K562 (cell line): ENCODE results near the gene PRCC. TPM values are rescaled to one million over a fixed set of nuclear protein-coding genes. Genes with fewer than 3 reads are reported as not detected.

ENCODE experiments used
- E2F8 ChIP-seq: fragments of 450-650 bp; IDR thresholded peaks from 2 replicates; pipeline ENCODE4 v1.7.1; 2018; ENCODE audit warnings: mild to moderate bottlenecking, low read depth; ENCODE audit not compliant: partially characterized antibody
- EGR1 ChIP-seq: fragments of 450-650 bp; conservative IDR thresholded peaks from 2 replicates; pipeline ENCODE4 v1.6.1; 2017; ENCODE audit warnings: mild to moderate bottlenecking
- ESRRA ChIP-seq: fragments of 450-650 bp; IDR thresholded peaks from 2 replicates; pipeline ENCODE4 v1.6.1; 2014; ENCODE audit warnings: low read depth, mild to moderate bottlenecking, moderate library complexity, borderline replicate concordance
- PHF8 ChIP-seq: fragments of 200-600 bp; sonication (generic); IDR thresholded peaks from 2 replicates; pipeline ENCODE4 v1.6.1; 2012; ENCODE audit warnings: mixed run types, mild to moderate bottlenecking, inconsistent platforms, low read length, moderate library complexity, borderline replicate concordance
- TAF1 ChIP-seq: IDR thresholded peaks from 2 replicates; pipeline ENCODE4 v1.6.1; 2011; ENCODE audit warnings: mild to moderate bottlenecking, low read length, moderate library complexity; ENCODE audit not compliant: insufficient read depth, control insufficient read depth, severe bottlenecking; ENCODE audit errors: extremely low read depth
- TFAM ChIP-seq: fragments of 250-450 bp; sonication (Bioruptor Pico); conservative IDR thresholded peaks from 2 replicates; pipeline ENCODE4 v1.5.0; 2021; ENCODE audit warnings: mild to moderate bottlenecking, moderate library complexity
- THRAP3 ChIP-seq: fragments of 450-650 bp; IDR thresholded peaks from 2 replicates; pipeline ENCODE4 v1.6.1; 2016; ENCODE audit warnings: mild to moderate bottlenecking, inconsistent platforms, borderline replicate concordance
- ZBTB17 ChIP-seq: fragments of 450-650 bp; formaldehyde crosslinking; IDR thresholded peaks from 2 replicates; pipeline ENCODE4 v1.4.0; 2020; ENCODE audit warnings: mild to moderate bottlenecking
- ZNF354B ChIP-seq: fragments of 250-450 bp; sonication (Bioruptor Pico); IDR thresholded peaks from 2 replicates; pipeline ENCODE4 v1.4.0; 2020
- polyA plus RNA-seq, 8 experiments: library from polyadenylated mRNA; depleted of rRNA in 4 of 8; stranded (reverse) in 5 of 8; unstranded in 3 of 8; fragments of >200 nt; fragmentation: Nextera tagmentation in 2 of 8; fragmentation: Illumina TruSeq in 1 of 8; extraction: Ambion mirVana in 2 of 8; extraction: Trizol in 1 of 8; gene quantifications; 2 replicates each; pipeline versions ENCODE4 v1.2.1 to v1.2.3, GENCODE V29; 2011 to 2014; ENCODE audit warnings: inconsistent platforms in 1 of 8, missing spikeins in 1 of 8
- total RNA-seq, 7 experiments: library from RNA; depleted of rRNA in 6 of 7; stranded (reverse); fragments of >200 nt in 6 of 7; fragmentation: Illumina TruSeq in 2 of 7; extraction: Trizol in 2 of 7; gene quantifications; 2 replicates each; pipeline versions ENCODE4 v1.2.1 to v1.2.3, GENCODE V29; 2011 to 2021; ENCODE audit warnings: low replicate concordance in 1 of 7
- TF ChIP-seq, protein P1 (sequence below): fragments of 450-650 bp; formaldehyde crosslinking; IDR thresholded peaks from 2 replicates; pipeline ENCODE4 v1.4.0; 2020; ENCODE audit warnings: mild to moderate bottlenecking, moderate library complexity
- TF ChIP-seq, protein P2 (sequence below): fragments of 200-600 bp; sonication (generic); IDR thresholded peaks from one replicate; pipeline ENCODE4 v1.6.1; 2012; ENCODE audit warnings: mild to moderate bottlenecking, low read depth, low read length, inconsistent platforms

PRCC gene
- total and polyA plus RNA-seq, 9 of the 15 experiments (the other 6 are each of a cell fraction or from before 2014, with no cell fraction given) = 23.9 to 201 (median 41.1) TPM

- TF ChIP-seq THRAP3 (no peak), ESRRA (0 out of 2 replicates have a peak, but pooled peaks have one; percentile 49), ZNF354B (CRISPR knock-in tag) (no peak), EGR1 (peak; percentile 65), PHF8 (peak; percentile 40; the same call in 1 of the 2 replicates), ZBTB17 (CRISPR knock-in tag) (0 out of 2 replicates have a peak, but pooled peaks have one; percentile 52), TAF1 (peak; percentile 40), TFAM (CRISPR knock-in tag) (no peak), E2F8 (no peak)
- TF ChIP-seq, protein P1, sequence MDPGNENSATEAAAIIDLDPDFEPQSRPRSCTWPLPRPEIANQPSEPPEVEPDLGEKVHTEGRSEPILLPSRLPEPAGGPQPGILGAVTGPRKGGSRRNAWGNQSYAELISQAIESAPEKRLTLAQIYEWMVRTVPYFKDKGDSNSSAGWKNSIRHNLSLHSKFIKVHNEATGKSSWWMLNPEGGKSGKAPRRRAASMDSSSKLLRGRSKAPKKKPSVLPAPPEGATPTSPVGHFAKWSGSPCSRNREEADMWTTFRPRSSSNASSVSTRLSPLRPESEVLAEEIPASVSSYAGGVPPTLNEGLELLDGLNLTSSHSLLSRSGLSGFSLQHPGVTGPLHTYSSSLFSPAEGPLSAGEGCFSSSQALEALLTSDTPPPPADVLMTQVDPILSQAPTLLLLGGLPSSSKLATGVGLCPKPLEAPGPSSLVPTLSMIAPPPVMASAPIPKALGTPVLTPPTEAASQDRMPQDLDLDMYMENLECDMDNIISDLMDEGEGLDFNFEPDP (CRISPR knock-in tag) = no peak
- TF ChIP-seq, protein P2, sequence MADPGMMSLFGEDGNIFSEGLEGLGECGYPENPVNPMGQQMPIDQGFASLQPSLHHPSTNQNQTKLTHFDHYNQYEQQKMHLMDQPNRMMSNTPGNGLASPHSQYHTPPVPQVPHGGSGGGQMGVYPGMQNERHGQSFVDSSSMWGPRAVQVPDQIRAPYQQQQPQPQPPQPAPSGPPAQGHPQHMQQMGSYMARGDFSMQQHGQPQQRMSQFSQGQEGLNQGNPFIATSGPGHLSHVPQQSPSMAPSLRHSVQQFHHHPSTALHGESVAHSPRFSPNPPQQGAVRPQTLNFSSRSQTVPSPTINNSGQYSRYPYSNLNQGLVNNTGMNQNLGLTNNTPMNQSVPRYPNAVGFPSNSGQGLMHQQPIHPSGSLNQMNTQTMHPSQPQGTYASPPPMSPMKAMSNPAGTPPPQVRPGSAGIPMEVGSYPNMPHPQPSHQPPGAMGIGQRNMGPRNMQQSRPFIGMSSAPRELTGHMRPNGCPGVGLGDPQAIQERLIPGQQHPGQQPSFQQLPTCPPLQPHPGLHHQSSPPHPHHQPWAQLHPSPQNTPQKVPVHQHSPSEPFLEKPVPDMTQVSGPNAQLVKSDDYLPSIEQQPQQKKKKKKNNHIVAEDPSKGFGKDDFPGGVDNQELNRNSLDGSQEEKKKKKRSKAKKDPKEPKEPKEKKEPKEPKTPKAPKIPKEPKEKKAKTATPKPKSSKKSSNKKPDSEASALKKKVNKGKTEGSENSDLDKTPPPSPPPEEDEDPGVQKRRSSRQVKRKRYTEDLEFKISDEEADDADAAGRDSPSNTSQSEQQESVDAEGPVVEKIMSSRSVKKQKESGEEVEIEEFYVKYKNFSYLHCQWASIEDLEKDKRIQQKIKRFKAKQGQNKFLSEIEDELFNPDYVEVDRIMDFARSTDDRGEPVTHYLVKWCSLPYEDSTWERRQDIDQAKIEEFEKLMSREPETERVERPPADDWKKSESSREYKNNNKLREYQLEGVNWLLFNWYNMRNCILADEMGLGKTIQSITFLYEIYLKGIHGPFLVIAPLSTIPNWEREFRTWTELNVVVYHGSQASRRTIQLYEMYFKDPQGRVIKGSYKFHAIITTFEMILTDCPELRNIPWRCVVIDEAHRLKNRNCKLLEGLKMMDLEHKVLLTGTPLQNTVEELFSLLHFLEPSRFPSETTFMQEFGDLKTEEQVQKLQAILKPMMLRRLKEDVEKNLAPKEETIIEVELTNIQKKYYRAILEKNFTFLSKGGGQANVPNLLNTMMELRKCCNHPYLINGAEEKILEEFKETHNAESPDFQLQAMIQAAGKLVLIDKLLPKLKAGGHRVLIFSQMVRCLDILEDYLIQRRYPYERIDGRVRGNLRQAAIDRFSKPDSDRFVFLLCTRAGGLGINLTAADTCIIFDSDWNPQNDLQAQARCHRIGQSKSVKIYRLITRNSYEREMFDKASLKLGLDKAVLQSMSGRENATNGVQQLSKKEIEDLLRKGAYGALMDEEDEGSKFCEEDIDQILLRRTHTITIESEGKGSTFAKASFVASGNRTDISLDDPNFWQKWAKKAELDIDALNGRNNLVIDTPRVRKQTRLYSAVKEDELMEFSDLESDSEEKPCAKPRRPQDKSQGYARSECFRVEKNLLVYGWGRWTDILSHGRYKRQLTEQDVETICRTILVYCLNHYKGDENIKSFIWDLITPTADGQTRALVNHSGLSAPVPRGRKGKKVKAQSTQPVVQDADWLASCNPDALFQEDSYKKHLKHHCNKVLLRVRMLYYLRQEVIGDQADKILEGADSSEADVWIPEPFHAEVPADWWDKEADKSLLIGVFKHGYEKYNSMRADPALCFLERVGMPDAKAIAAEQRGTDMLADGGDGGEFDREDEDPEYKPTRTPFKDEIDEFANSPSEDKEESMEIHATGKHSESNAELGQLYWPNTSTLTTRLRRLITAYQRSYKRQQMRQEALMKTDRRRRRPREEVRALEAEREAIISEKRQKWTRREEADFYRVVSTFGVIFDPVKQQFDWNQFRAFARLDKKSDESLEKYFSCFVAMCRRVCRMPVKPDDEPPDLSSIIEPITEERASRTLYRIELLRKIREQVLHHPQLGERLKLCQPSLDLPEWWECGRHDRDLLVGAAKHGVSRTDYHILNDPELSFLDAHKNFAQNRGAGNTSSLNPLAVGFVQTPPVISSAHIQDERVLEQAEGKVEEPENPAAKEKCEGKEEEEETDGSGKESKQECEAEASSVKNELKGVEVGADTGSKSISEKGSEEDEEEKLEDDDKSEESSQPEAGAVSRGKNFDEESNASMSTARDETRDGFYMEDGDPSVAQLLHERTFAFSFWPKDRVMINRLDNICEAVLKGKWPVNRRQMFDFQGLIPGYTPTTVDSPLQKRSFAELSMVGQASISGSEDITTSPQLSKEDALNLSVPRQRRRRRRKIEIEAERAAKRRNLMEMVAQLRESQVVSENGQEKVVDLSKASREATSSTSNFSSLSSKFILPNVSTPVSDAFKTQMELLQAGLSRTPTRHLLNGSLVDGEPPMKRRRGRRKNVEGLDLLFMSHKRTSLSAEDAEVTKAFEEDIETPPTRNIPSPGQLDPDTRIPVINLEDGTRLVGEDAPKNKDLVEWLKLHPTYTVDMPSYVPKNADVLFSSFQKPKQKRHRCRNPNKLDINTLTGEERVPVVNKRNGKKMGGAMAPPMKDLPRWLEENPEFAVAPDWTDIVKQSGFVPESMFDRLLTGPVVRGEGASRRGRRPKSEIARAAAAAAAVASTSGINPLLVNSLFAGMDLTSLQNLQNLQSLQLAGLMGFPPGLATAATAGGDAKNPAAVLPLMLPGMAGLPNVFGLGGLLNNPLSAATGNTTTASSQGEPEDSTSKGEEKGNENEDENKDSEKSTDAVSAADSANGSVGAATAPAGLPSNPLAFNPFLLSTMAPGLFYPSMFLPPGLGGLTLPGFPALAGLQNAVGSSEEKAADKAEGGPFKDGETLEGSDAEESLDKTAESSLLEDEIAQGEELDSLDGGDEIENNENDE = no peak
Observed at GRCh38 chr1:156816561-156817328, 49.4 kb downstream of the PRCC start, which contains the start of gene SH2D2A (continued).
